Right lobe of liver (tissue), 6 donors: ENCODE results near the gene CCDC148. TPM values are rescaled to one million over a fixed set of nuclear protein-coding genes. Genes with fewer than 3 reads are reported as not detected.
"Not testable (repeated sequence)": the region's sequence is repeated elsewhere in the genome, so short reads cannot be mapped to it uniquely, and the experiment has no call there.

Experiments used
- ATAC-seq, 4 donors: fragments of 200-7000 bp; cut with Tn5 transposase; one replicate each; pipeline ENCODE4 v1.9.1; 2020; ENCODE audit warnings: mild to moderate bottlenecking in 4 of 4, moderate library complexity in 4 of 4
- DNase-seq, 3 donors: peaks; one replicate each; pipeline ENCODE4 v3.0.0-alpha.2; 2020
- H3K27ac ChIP-seq, 3 donors: fragments of 200-600 bp; one replicate each; pipeline ENCODE4 v1.8.0; 2022
- H3K27me3 ChIP-seq, 2 donors: fragments of 200-600 bp; one replicate each; pipeline ENCODE4 v1.8.0; 2022
- H3K36me3 ChIP-seq, 4 donors: fragments of 200-600 bp; sonication (generic) in 1 of 4; one replicate each; pipeline versions ENCODE4 v1.5.1 to v1.8.0; 2017 to 2022; ENCODE audit warnings: control low read depth in 1 of 4
- H3K4me1 ChIP-seq, 4 donors: fragments of 200-600 bp; sonication (generic) in 1 of 4; one replicate each; pipeline versions ENCODE4 v1.5.1 to v1.8.0; 2017 to 2022; ENCODE audit warnings: control low read depth in 1 of 4
- H3K4me3 ChIP-seq, 3 donors: fragments of 200-600 bp; one replicate each; pipeline ENCODE4 v1.8.0; 2022
- H3K9me3 ChIP-seq, 4 donors: fragments of 200-600 bp; sonication (generic) in 1 of 4; one replicate each; pipeline versions ENCODE4 v1.5.1 to v1.8.0; 2017 to 2022; ENCODE audit warnings: control low read depth in 1 of 4
- POLR2A ChIP-seq: fragments of 450-650 bp; IDR thresholded peaks from one replicate; pipeline ENCODE4 v1.6.1; 2017; ENCODE audit warnings: antibody characterized with exemption, mild to moderate bottlenecking
- WGBS: methylation state at CpG from one replicate; pipeline ENCODE4 v1.1.6; 2018; ENCODE audit warnings: low coverage, low lambda C conversion rate; ENCODE audit not compliant: insufficient coverage; ENCODE audit errors: missing lambda C conversion rate; 5-methylcytosine and 5-hydroxymethylcytosine counted together
- intact Hi-C, 2 donors: fragments of 100-400 bp; cut with DNase I; formaldehyde crosslinking; loops; one replicate each; pipeline versions ENCODE4 v1.11.2 to v1.14.1; 2022
- total RNA-seq, 6 experiments: library from RNA; depleted of rRNA in 2 of 6; stranded (reverse); fragments of >200 nt in 2 of 6; fragmentation: NEBNext Ultra II Directional in 3 of 6; extraction: Animal tissue kit (Norgen Biotek cat#: 25700) in 3 of 6; gene quantifications; one replicate each; pipeline versions ENCODE4 v1.1.0 to v1.2.4, GENCODE V29; 2016 to 2023
- TF ChIP-seq, protein P1 (sequence below), 4 donors: fragments of 200-600 bp in 3 of 4; fragments of 450-650 bp in 1 of 4; IDR thresholded peaks; one replicate each; pipeline versions ENCODE4 v1.5.1 to v1.8.0; 2016 to 2022; ENCODE audit warnings: antibody characterized with exemption in 4 of 4, mild to moderate bottlenecking in 2 of 4
- donor health status: DM: no; HTN: yes; CAD: no.
- donor health status: DM: no; HTN: no; CAD: no.
- donor health status: DM: no; HTN: no; CAD: no.
- donor health status: DM: no; HTN: yes; CAD: no.
- donor health status: DM: no; HTN: yes; CAD: no.

The CCDC148 gene
- total RNA-seq, 6 experiments from 2014 or later, result 0.12 to 0.53 (median 0.20) TPM; not detected in 1

DNA sequence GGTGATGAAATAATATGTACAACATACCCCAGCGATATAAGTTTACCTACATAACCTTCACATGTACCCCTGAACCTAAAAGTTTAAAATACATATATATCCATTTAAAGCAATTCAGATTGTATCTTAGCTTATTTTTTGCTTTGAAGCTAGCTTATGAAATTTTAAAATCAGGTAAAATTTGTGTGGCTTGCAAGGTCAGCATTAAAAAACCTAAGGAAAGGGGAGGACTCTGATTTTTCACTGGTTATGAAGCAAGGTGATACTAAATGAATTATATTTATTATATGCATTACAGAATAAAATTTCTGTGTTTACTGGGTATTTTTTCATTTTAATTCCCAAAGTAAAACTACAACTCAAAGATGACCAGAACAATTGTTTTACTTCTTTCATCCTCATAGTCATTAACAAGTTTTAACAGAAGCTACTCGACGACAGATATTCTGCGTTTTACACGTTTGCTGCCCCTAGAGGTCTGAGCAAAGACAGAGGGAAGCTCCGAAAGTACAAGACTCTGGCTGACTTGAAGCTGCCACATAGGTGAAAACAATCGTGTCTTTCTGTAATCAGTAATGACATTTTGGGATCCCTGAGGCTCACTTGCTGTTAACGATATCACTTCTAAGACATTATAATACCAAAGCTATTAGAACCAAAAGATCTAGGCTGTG is 17.3 kb upstream of the CCDC148 start:
- Histone ChIP-seq H3K9me3 (no peaks in the 10 kb centered on the region), H3K4me3 (no peak overlapping the region), H3K27ac (no peak overlapping the region), H3K27me3 (no peaks in the 10 kb centered on the region), H3K36me3 (no peaks in the 10 kb centered on the region), H3K4me1 (peaks cover 0 to 4% (median 0%) of the 10 kb centered on the region in 4 donors)
- intact Hi-C loops, result no loop called here
- ATAC-seq (no peak), DNase-seq (no peak)
- TF ChIP-seq POLR2A, result no peak
- TF ChIP-seq, protein P1, sequence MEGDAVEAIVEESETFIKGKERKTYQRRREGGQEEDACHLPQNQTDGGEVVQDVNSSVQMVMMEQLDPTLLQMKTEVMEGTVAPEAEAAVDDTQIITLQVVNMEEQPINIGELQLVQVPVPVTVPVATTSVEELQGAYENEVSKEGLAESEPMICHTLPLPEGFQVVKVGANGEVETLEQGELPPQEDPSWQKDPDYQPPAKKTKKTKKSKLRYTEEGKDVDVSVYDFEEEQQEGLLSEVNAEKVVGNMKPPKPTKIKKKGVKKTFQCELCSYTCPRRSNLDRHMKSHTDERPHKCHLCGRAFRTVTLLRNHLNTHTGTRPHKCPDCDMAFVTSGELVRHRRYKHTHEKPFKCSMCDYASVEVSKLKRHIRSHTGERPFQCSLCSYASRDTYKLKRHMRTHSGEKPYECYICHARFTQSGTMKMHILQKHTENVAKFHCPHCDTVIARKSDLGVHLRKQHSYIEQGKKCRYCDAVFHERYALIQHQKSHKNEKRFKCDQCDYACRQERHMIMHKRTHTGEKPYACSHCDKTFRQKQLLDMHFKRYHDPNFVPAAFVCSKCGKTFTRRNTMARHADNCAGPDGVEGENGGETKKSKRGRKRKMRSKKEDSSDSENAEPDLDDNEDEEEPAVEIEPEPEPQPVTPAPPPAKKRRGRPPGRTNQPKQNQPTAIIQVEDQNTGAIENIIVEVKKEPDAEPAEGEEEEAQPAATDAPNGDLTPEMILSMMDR (IDR thresholded peaks at IDR 0.05), result no peak
- 82% methylated on average over 8 of the region's 8 CpGs for WGBS

DNA sequence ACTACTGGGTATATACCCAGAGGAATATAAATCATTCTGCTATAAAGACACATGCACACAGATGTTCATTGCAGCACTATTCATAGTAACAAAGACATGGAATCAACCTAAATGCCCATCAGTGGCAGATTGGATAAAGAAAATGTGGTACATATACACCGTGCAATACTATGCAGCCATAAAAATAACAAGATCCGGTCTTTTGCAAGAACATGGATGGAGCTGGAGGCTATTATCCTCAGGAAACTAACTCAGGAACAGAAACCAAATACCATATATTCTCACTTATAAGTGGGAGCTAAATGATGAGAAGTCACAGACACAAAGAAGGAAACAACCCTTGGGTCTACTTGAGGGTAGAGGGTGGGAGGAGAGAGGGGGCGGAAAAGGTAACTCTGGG is 16.7 kb upstream of the CCDC148 start:
- DNase-seq, H3K36me3 ChIP-seq, H3K27ac ChIP-seq, intact Hi-C loops, H3K4me1 ChIP-seq, H3K9me3 ChIP-seq, H3K4me3 ChIP-seq, H3K27me3 ChIP-seq: not testable (repeated sequence)
- WGBS, result 92% methylated on average over 3 of the region's 3 CpGs
- peak in 1 of 4 donors; percentile 31 for ATAC-seq

DNA sequence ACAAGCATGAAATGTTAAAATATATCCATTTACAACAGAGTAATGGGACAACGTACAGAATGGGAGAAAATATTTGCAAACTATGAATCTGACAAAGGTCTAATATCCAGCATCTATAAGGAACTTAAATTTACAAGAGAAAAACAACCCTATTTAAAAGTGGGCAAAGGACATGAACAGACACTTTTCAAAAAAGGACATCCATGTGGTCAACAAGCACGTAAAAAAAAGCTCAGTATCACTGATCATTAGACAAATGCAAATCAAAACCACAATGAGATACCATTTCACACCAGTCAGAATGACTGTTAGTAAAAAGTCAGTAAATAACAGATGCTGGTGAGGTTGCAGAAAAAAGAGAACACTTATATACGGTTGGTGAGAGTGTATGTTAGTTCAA is 16.3 kb upstream of the CCDC148 start:
- H3K9me3 ChIP-seq, H3K4me3 ChIP-seq, H3K4me1 ChIP-seq, H3K27ac ChIP-seq, intact Hi-C loops, DNase-seq, H3K27me3 ChIP-seq, H3K36me3 ChIP-seq, ATAC-seq: not testable (repeated sequence)
- 93% methylated on average over 3 of the region's 3 CpGs for WGBS

DNA sequence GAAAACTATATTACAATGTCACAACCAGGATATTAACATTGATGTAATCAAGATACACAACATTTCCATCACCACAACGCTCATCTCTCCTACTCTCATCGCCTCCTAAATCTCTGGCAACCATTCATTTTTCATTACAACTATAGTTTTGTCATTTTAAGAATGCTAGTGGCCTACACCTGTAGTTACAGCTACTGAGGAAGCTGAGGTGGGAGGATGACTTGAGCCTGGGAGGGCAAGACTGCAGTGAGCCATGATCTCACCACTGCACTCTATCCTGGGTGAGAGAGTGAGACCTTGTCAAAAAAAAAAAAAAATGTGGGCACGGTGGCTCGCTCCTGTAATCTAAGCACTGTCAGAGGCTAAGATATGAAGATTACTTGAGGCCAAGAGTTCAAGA is 10.7 kb upstream of the CCDC148 start:
- Histone ChIP-seq H3K27ac (no peak overlapping the region), H3K36me3 (no peaks in the 10 kb centered on the region), H3K4me3 (no peak overlapping the region), H3K27me3 (no peaks in the 10 kb centered on the region), H3K4me1 (no peaks in the 10 kb centered on the region), H3K9me3 (no peaks in the 10 kb centered on the region)
- ATAC-seq, result no peak
- no peak for DNase-seq
- TF ChIP-seq POLR2A, result no peak
- TF ChIP-seq, protein P1 (IDR thresholded peaks at IDR 0.05), result no peak
- intact Hi-C loops, result no loop called here
- WGBS, result 94% methylated on average over 4 of the region's 4 CpGs

DNA sequence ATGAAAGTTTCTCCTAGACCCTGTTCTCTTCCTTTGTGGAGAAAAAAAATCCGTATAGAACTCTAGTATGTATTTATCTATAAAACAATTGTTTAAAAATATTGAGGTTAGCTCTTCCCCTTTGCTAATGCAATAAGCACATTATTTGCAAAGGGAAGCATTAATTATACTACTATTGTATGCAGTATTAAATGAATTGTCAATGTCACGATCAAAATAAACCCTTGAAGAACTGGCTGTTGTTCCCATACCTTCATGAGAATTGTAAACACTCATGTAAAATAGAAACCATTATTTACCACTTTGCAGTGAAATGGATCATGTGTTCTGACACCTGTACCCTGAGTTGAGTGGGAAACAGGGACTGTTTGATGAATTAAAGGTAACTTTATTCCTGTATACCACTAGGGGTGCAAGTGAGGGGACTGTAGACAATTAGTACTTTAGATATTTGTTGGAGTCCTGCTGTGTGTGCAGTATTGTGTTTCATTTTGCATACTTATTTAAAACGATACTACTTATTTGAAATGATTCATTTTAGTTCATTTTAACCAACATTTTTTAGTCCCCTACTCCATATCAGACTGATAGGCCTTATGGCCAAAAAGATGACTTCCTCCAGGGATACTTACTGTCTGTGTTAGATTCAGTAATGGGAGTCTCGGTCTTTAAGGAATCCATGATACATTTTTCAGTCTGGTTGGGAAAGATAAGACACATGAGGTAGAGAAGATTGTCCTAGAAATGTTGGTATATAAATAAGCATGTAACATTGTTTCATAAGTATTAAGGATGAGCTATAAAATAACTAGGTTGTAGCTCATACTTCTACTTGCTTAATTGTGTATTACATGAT is 8.1 kb upstream of the CCDC148 start:
- ATAC-seq, result peak in 3 of 4 donors; percentile 46 to 56 (median 48)
- Histone ChIP-seq H3K4me3 (no peak overlapping the region), H3K4me1 (peaks cover 0 to 5% (median 0%) of the 10 kb centered on the region in 4 donors), H3K27me3 (no peaks in the 10 kb centered on the region), H3K36me3 (no peaks in the 10 kb centered on the region), H3K9me3 (no peaks in the 10 kb centered on the region), H3K27ac (no peak overlapping the region)
- TF ChIP-seq POLR2A, result no peak
- TF ChIP-seq, protein P1 (IDR thresholded peaks at IDR 0.05), result peak; percentile 40 to 51 (median 42)
- WGBS, result 63% methylated on average over 4 of the region's 4 CpGs
- intact Hi-C loops, result no loop called here
- no peak for DNase-seq
